GM19455 (cell line): ENCODE data around the gene ZAP70.
"Not testable (repeated sequence)": the region's sequence is repeated elsewhere in the genome, so short reads cannot be mapped to it uniquely, and the experiment has no call there.

ENCODE experiments used
- ATAC-seq: cut with Tn5 transposase; IDR thresholded peaks from one replicate; pipeline ENCODE4 v1.9.1; 2021; ENCODE audit not compliant: unreplicated experiment

ZAP70 gene

DNA sequence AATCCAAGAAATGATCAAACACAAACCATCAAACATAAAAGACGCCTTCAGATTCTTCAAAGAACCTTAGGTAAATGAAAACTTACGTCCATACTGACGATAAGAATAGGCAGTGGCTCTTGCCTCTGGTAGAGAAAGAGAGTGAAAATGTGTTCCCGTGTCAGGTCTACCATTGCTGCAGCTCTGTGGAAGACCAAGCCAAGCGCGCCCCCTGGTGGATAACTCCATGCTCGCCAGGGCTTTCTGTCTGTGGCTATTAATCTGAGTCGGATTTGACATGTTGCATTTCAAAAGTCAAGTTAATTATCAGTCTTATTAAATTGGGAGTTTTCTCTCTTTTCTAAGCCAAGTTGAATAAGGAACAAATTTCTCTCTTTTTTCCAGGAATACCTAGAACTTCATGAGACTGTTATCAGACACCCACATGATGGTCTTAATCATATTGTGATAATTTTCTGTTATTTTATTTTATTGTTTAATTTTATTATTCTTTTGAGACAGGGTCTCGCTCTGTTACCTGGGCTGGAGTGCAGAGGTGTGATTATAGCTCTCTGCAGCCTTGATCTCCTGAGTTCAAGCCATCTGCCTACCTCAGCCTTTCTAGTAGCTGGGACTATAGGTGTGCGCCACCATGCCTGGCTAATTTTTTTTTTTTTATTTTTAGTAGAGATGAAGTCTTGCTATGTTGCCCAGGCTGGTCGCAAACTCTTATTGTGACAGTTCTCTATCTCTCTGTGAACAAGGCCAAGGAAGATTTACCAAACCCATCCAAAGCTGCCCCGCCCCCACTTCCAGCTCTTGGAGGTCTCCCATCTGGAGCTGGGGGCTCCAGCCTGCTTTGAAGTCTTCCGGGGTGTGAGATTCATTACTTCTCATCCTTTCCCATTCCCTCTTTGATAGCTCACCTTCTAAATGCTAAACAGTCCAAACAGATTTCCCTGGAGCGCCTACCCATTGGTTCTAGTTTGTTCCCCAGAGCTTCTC, 15.8 kb upstream of the ZAP70 start:
- peak; percentile 67 for ATAC-seq

DNA sequence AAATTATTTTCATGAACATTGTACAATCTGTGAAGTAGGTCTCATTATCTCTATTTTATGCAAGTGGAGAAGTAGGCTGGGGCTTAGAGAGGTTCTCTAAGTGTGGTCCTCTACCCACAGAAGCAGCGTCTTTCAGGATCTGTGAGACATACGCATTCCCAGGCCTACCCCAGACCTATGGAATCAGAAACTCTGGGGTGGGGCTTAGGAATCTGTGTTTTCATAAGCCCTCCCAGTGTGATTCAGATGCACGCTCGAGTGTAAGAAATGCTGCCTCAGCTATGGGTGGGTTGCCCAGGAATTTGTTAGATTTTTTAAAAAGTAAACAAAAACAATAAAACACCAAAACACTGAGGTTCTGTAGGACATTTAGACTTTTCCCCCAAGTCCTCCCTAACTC, 14.8 kb upstream of the ZAP70 start:
- no peak for ATAC-seq

- peak; percentile 62 for ATAC-seq
Observed at GRCh38 chr2:97699765-97700444, 13.5 kb upstream of the ZAP70 start.

DNA sequence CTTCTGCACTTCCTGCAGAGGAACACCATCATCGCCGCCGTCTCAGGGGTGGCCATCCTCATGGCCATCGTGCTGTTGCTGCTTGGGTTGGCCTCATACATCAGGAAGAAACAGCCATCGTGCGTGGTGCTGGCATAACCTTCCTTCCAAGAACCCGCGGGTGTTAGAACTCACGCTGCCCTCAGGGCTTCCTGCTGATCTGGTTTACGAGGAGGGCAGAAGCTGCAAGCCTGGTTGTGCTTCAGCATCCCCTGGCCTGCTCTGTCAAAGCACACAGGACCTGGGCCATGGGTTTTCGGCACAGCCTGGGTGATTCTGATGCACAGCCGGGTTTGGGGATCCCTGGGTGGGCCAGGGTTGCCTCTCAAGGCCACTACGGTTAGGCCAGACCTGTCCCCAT, 12.2 kb upstream of the ZAP70 start:
- ATAC-seq, result no peak

DNA sequence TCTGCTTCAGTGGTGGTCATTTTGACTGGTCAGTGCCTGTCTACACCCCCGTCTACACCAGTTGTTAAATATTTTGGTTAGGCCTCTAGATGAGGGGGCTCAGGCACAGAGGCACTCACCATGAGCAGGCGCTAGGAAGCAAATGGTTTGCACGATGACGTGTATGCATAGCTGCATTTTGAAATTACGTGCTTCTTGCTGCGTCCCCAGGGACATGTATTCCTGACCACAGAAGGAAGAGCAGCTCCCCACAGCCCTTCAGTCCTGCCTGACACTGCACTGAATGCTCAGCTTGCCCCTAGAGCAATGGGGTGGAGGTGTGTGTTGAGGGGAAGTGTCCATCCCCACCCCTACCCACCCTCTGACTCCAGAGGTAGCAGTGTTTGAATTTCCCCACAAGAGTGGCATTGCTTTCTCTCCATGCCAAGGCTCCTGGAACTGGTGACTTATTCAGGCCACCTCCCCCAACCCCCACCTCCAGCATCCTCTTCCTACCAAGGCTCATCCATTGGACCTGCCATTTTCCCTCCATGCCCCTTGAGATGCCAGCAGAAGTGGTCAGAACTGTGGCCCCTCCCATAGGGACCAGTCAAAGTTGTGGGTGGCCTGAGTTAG, 11.4 kb upstream of the ZAP70 start:
- ATAC-seq, result no peak

DNA sequence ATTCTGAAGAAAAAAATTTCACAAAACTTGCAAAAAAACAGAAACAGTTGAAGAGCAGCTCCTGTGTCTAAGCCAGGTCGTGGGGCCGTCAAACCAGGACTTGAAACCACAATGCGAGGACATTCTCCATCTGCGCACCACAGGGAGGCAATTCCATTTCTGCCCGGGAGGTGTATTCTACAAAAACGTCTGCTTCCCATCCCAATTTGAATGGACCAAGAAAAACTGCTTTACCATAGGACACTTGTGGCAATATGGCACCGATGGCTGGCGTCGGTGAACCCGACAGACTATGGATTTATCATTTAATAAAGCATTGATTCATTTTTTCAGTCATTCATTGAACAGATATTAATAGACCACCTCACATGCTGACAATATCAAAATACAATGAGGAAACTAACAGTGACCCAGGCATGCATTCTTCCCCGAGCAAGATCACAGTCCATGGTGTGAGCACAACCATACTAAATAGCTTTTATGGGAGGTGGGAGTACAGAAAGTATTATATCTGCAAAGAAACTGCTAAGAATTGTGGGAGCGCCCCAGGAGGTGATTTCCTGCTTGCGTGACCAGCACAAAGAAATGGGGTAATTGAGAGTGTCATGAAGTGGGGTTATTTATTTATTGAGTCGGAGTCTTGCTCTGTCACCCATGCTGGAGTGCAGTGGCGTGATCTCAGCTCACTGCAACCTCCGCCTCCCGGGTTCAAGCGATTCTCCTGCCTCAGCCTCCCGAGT, 10.5 kb upstream of the ZAP70 start:
- no peak for ATAC-seq

DNA sequence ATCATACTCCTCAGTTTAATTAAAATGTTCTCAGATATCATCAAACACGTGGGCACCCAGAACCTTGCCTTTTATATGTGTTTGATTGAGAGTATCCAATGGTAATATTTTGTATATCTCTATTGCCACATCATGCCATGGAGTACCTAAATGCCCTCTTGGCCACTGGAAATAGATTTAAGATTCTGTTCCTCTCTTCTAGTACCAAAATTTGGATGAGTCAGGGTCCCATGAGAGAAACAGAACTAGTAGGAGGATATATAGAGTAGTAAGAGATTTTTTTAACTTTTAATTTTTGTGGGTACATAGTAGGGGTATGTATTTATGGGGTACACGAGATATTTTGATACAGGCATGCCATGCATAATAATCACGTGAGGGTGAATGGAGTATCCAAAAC, 9.6 kb upstream of the ZAP70 start:
- no peak for ATAC-seq

DNA sequence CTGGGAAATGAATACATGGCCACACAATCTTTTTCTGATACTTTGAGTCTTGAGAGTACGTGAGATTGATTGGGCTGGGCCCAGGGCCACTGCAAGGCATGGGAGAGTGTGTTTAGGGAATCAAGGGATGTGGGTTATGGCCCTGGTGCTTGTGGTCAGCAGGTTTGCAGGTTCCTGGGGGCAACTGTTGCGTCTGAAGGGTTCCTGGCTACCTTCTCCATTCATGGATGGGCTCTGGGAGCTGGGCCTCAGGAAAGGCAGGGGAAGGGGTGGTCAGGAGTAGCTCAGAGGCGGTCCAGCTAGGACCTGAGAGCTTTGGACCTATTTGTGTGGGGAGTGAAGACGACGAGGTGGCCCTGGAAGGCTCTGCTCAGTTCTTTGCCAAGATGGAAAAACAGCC, 8.4 kb upstream of the ZAP70 start:
- no peak for ATAC-seq

GRCh38 chr2:97706112-97706511, 7.3 kb upstream of the ZAP70 start:
- ATAC-seq, result no peak

- no peak for ATAC-seq
Observed at GRCh38 chr2:97706708-97707345, 6.5 kb upstream of the ZAP70 start.

DNA sequence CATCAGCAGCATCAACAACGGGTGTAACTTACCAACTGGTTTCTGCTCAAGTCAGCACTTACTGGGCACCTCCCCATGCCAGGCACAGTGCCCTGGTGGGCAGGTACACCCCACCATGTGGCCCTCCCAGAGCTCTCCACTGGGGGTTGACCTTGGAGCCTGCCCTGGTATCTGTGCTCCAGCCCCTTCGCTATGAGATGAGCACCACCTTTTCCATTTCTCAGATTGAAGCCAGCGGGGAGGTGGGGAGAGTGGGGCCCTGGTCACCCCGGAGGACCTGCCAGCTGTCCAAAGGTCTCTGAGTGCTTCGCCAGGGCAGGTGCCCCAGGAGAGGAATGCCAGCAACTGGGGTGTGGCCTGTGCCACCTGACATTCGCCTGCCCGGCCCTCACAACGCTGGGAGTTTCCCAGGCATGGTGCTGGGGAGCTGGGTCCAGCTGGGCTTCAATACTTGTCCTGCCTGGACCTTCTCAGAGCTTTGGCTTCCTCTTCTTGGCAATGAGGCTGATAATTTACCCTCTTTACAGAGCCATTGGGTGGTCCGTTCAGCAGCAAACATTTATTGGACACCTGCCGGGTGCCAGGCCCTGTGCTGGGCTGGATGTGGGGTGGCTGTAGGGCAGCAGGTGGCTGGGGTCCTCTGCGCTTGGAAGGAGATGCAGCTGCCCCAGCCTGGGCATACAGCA, 5.9 kb upstream of the ZAP70 start:
- no peak for ATAC-seq

- ATAC-seq, result no peak
Observed at GRCh38 chr2:97708048-97708380, 5.4 kb upstream of the ZAP70 start.

- no peak for ATAC-seq
Observed at GRCh38 chr2:97708608-97709007, 4.8 kb upstream of the ZAP70 start.

- no peak for ATAC-seq
Observed at GRCh38 chr2:97711394-97711711, 2.0 kb upstream of the ZAP70 start.

- ATAC-seq, result not testable (repeated sequence)
Observed at GRCh38 chr2:97712175-97712574, 1.2 kb upstream of the ZAP70 start.

DNA sequence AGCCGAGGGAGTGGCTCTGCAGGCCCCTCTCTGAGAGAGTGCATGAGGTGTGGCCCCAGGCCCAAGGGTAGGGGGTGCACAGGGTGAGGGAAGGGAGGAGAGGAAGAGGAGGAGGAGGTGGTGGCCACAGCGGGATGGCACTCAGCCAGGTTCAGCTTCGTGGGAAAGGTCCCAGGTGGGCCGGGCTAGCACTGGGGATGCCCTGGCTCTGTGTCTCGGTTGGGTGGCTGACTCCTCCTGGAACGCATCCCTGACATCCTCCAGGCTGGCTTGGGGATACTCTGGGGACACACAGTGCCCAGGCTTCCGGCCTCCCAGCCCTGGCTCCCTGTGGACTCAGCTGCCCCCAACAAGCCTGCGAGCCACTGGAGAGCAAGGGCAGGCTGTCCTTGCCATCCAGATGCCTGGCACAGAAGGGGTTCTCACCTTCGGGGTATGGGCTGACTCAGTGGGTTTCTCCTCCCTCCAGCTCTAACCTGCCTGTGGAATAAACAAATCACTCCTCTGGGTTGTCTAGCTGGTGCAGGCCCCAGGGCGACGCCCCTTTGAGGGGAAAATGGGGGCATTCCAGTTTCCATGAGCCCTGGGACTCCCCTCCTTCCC, 582 bp upstream of the ZAP70 start:
- ATAC-seq, result no peak

- no peak for ATAC-seq
Observed at GRCh38 chr2:97714084-97714949, 941 bp downstream of the ZAP70 start.

GRCh38 chr2:97714950-97715652, 1.7 kb downstream of the ZAP70 start:
- no peak for ATAC-seq
